ENCODE measurements around the gene TSEN54.

- TF ChIP-seq EZH2 (IDR thresholded peaks at IDR 0.05): no peak
- TF ChIP-seq FOXP2 (optimal IDR thresholded peaks at IDR 0.05; ENCODE audit: control extremely low read depth, extremely low read length, insufficient read depth): no peak
- no peak for TF ChIP-seq POLR2AphosphoS5 (IDR thresholded peaks at IDR 0.05; ENCODE audit: borderline replicate concordance, low read depth, low read length)
These were observed 15.7 kb upstream of the TSEN54 start for GRCh38 chr17:75500419-75501216.

All from SK-N-MC (cell line).